ENCODE results near the gene THRB. TPM values are rescaled to one million over a fixed set of nuclear protein-coding genes. Genes with fewer than 3 reads are reported as not detected.
"Not testable (repeated sequence)": the region's sequence is repeated elsewhere in the genome, so short reads cannot be mapped to it uniquely, and the experiment has no call there.

Gene THRB
- polyA plus RNA-seq, 3 donors, result 3.4 to 11.7 (median 8.1) TPM

DNA sequence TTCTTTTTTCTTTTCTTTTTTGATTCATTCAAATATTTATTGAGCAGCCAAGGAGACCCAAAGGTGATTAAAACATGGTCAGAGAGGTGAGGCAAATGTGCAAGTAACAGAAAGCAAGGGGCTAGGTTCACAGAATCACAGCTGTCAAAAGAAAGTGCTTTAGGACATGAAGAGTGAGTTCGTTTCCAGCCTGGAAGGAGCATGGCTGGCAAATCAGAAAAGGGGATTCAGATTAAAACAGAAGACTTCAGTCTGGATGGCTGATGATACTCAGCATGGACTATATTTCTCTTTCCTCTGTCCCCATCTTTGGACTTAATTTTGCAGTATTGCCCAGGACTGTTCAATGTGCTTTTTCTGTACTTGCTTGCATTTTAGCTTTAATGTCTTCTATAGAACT, 398.4 kb downstream of the THRB start:
- 52 to 72% (median 57%) methylated on average over 1 of the region's 1 CpG for WGBS, 3 donors
- H3K27ac ChIP-seq (ENCODE audit: low read depth, low read length), result no peak overlapping the region

DNA sequence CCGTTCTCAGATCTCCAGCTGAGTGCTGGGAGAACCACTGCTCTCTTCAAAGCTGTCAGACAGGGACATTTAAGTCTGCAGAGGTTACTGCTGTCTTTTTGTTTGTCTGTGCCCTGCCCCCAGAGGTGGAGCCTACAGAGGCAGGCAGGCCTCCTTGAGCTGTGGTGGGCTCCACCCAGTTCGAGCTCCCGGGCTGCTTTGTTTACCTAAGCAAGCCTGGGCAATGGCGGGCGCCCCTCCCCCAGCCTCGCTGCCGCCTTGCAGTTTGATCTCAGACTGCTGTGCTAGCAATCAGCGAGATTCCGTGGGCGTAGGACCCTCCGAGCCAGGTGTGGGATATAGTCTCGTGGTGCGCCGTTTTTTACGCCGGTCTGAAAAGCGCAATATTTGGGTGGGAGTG, 399.8 kb downstream of the THRB start:
- 73 to 77% (median 73%) methylated on average over 8 to 15 of the region's 17 CpGs for WGBS, 3 donors
- not testable (repeated sequence) for H3K27ac ChIP-seq (ENCODE audit: low read depth, low read length)

DNA sequence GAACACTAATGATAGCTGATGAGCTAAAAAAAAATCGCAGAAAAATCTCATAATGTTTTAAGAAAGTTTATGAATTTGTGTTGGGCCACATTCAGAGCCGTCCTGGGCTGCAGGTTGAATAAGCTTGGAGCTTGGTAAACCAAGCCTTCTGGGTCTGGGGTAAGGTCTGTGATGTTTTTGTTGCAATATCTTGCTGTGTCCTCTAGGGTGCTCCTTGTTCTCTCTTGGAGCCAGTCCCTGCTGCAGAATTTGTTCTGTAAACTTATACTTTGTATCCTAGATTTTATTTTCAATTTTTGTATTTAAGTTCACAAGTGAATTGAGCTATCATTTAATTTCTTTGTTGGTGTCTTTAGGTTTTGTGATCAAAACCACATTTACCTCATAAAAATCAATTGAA, 405.9 kb downstream of the THRB start:
- H3K27ac ChIP-seq (ENCODE audit: low read depth, low read length), result no peak overlapping the region

DNA sequence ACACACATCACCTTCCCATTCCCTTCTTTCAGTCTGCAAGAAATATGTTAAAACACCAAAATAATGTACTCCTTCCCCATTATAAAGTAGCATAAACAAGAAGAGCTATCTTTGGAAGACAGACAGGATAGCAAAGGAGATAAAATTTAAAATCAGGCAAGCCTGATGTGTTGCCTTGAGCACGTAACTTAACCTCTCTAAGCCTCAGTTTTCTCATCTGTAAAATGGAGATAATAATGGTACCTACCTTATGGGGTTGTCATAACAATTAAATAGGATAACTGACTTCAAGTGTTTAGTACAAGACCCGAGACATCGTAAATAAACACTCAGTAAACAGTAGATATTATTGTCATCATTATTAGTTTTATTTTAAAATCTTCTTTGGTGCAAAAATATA, 407.2 kb downstream of the THRB start:
- H3K27ac ChIP-seq (ENCODE audit: low read depth, low read length), result no peak overlapping the region
- WGBS, 3 donors, result 93 to 96% (median 95%) methylated on average over 3 of the region's 3 CpGs

More for the DNA sequence above, 405.9 kb downstream of the THRB start:
- 52 to 59% (median 56%) methylated on average over 2 of the region's 2 CpGs for WGBS, 3 donors

DNA sequence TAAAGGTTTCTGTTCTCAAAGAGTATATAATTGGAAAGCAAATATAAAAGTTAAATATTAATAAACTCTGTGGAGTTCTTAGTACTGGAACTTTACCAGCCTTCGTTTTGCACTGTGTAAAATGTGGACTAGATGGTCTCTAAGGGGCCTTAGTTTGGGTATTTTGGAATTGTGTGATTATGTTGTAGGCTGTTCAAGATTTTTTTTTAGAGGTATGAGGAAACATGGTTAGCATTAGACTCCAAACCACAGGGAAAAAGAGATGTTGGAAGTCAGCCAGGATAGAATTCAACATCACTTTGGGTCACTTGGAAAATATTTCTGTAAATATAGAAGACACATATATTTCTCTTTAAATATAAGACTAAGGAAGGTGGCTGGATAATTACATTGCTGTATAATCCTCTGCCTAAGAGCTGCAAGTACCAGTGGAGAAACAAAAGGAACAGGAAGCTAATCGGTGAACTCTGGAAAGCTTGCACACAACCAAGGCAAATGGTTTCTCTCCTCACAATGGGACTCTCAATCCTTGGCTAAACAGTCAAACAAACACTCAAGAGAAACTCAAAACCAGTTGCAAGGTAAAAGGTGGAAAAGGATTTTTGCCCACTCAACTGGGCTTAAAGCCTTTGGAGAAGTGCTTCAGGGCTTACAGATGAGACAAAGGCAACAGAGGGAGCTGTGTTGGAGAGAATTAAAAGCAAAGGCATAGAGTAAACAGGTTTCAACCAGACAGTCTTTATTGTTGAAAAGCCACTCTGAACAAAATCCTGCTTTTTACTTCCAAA, 407.8 kb downstream of the THRB start:
- H3K27ac ChIP-seq (ENCODE audit: low read depth, low read length), result no peak overlapping the region
- WGBS, 3 donors, result 22 to 55% (median 32%) methylated on average over 2 of the region's 2 CpGs

DNA sequence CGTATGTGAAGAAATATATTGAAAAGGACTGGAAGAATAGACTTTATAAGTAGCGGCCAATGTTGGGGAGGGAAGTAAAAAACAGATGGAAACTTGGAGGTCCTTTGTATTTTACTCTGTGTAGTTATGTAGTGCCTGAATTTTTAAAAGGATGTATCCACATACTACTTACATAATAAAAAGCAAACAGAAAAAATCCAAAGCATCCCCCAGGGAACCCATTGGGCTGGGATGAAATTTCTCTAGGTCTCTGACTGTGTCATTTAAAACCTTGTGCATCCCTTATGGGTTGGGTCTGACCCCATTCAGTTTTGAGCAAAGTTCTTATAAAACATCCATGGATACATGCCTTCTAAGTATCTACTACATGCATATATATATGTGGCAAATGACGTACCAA, 408.4 kb downstream of the THRB start:
- WGBS, 3 donors, result 57 to 84% (median 69%) methylated on average over 3 of the region's 3 CpGs
- H3K27ac ChIP-seq (ENCODE audit: low read depth, low read length), result no peak overlapping the region

DNA sequence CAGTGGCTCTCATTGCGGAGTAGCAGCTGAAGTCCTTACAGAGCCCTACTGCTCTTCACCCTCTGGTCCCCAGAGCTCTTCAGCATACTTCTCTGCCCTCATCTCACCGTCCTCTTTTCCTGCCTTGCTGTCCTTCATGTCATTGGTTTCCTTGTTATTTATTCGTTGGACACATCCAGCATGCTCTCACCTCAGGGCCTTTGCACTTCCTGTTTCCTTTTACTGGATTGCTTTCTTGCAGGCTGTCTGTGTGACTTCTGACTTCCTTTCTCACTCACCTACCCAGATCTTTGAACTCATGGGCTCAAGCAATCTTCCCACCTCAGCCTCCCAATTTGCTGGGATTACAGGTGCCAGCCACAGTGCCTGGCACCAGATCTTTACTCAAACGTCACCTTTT, 422.5 kb downstream of the THRB start:
- 74 to 80% (median 78%) methylated on average over 4 of the region's 4 CpGs for WGBS, 3 donors
- H3K27ac ChIP-seq (ENCODE audit: low read depth, low read length), result no peak overlapping the region

DNA sequence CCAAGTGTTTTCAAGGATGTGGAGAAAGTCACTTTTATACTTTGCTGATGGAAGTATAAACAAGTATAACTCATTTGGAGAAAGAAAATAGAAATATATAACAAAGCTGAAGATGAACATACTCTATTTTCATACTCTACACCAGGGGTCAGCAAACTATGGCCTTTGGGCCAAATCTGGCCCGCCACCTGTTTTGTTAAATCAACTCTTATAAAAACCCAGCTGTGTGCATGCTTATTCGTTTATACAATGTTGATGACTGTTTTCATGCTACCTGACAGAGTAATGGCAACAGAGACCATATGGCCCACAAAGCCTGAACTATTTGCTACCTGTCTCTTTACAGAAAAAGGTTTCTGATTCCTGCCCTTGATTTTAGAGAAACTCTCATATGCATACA, 425.6 kb downstream of the THRB start:
- WGBS, 3 donors, result 30 to 71% (median 62%) methylated on average over 2 of the region's 2 CpGs
- H3K27ac ChIP-seq (ENCODE audit: low read depth, low read length), result no peak overlapping the region

DNA sequence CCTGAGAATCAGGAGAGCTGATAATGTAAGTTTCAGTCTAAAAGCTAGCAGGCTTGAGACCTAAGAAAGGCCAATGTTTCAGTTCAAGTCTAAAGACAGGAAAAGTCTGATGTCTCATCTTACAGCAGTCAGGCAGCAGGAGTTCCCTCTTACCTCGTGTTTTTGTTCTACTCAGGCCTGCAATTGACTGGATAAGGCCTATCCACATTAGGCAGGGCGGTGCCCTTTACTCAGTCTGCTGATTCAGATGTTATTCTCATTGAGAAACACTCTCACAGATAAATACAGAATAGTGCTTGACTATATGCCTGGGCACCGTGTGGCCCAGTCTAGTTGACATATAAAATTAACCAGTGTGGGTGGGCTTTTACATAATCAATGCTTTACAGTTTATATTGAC, 427.2 kb downstream of the THRB start:
- WGBS, 3 donors, result 71 to 80% (median 78%) methylated on average over 3 of the region's 3 CpGs
- H3K27ac ChIP-seq (ENCODE audit: low read depth, low read length), result no peak overlapping the region

All from adipose tissue (tissue), 3 donors.